HepG2 (cell line): Measurements from ENCODE around the gene PTPN18. TPM values are rescaled to one million over a fixed set of nuclear protein-coding genes. Genes with fewer than 3 reads are reported as not detected.

Source experiments
- ARNT2 ChIP-seq: sonication (generic); formaldehyde crosslinking; IDR thresholded peaks from 2 replicates; pipeline ENCODE4 v1.8.0; 2022; ENCODE audit warnings: mild to moderate bottlenecking, low read depth, missing genetic modification reagents, moderate library complexity
- CBX2 ChIP-seq, 2 experiments: fragments of 200-600 bp in 1 of 2; sonication (generic); formaldehyde crosslinking in 1 of 2; IDR thresholded peaks; 2 replicates each; pipeline versions ENCODE4 v1.7.0 to v1.8.1; 2018 to 2022; ENCODE audit warnings: low read depth in 2 of 2, low read length in 1 of 2, mild to moderate bottlenecking in 1 of 2, missing genetic modification reagents in 1 of 2
- DNMT1 ChIP-seq: sonication (generic); formaldehyde crosslinking; IDR thresholded peaks from 2 replicates; pipeline ENCODE4 v1.5.1; 2020; ENCODE audit warnings: mild to moderate bottlenecking, missing genetic modification reagents
- ELF3 ChIP-seq: IDR thresholded peaks from 2 replicates; pipeline ENCODE4 v1.6.1; 2016; ENCODE audit warnings: missing genetic modification reagents, missing compliant biosample characterization
- FOXP1 ChIP-seq, 2 experiments: fragments of 450-650 bp in 1 of 2; IDR thresholded peaks; 2 replicates each; pipeline ENCODE4 v1.6.1; 2017 to 2018; ENCODE audit warnings: antibody characterized with exemption in 1 of 2
- GFI1 ChIP-seq: sonication (generic); formaldehyde crosslinking; IDR thresholded peaks from 2 replicates; pipeline ENCODE4 v1.5.0; 2020; ENCODE audit warnings: missing genetic modification reagents, mild to moderate bottlenecking, borderline replicate concordance
- IRX3 ChIP-seq: sonication (generic); formaldehyde crosslinking; IDR thresholded peaks from 2 replicates; pipeline ENCODE4 v1.8.1; 2023; ENCODE audit warnings: mild to moderate bottlenecking, low read depth, missing genetic modification reagents, borderline replicate concordance
- MYNN ChIP-seq: sonication (generic); formaldehyde crosslinking; IDR thresholded peaks from 2 replicates; pipeline ENCODE4 v1.4.0; 2020; ENCODE audit warnings: mild to moderate bottlenecking, low read depth, missing genetic modification reagents
- REXO4 ChIP-seq: sonication (generic); formaldehyde crosslinking; IDR thresholded peaks from 2 replicates; pipeline ENCODE4 v1.8.0; 2022; ENCODE audit warnings: missing genetic modification reagents, mild to moderate bottlenecking, borderline replicate concordance
- SAP130 ChIP-seq: IDR thresholded peaks from 2 replicates; pipeline ENCODE4 v1.6.1; 2016; ENCODE audit warnings: low read depth
- TCF12 ChIP-seq, 2 experiments: fragments of 450-650 bp in 1 of 2; sonication (generic) in 1 of 2; formaldehyde crosslinking in 1 of 2; IDR thresholded peaks; 2 replicates each; pipeline versions ENCODE4 v1.6.1 to v1.8.0; 2017 to 2022; ENCODE audit warnings: antibody characterized with exemption in 1 of 2, mild to moderate bottlenecking in 1 of 2, missing genetic modification reagents in 1 of 2, moderate library complexity in 1 of 2
- ZBTB7A ChIP-seq: sonication (generic); formaldehyde crosslinking; IDR thresholded peaks from 2 replicates; pipeline ENCODE4 v1.8.0; 2022; ENCODE audit warnings: mild to moderate bottlenecking, missing genetic modification reagents
- ZFP36 ChIP-seq: fragments of 150-350 bp; IDR thresholded peaks from 2 replicates; pipeline ENCODE4 v1.6.1; 2018; ENCODE audit warnings: borderline replicate concordance, low read length, low read depth; ENCODE audit not compliant: partially characterized antibody
- polyA plus RNA-seq, 8 experiments: library from polyadenylated mRNA; depleted of rRNA in 3 of 8; stranded (reverse) in 7 of 8; unstranded in 1 of 8; fragments of >200 nt; fragmentation: Illumina TruSeq in 4 of 8; extraction: Trizol in 4 of 8; gene quantifications; 2 replicates each; pipeline versions ENCODE4 v1.2.1 to v1.2.3, GENCODE V29; 2011 to 2016; ENCODE audit warnings: low read depth in 4 of 8, missing spikeins in 1 of 8, mixed read lengths in 1 of 8; ENCODE audit not compliant: insufficient read depth in 1 of 8
- total RNA-seq, 5 experiments: library from RNA; depleted of rRNA; stranded (reverse); fragments of >200 nt; fragmentation: Illumina TruSeq; extraction: Trizol; gene quantifications; 2 replicates each; pipeline ENCODE4 v1.2.3, GENCODE V29; 2016; ENCODE audit warnings: low read depth in 1 of 5
- TF ChIP-seq, protein P1 (sequence below): sonication (generic); formaldehyde crosslinking; IDR thresholded peaks from 2 replicates; pipeline ENCODE4 v1.5.0; 2020; ENCODE audit warnings: missing genetic modification reagents
- TF ChIP-seq, protein P2 (sequence below): sonication (generic); formaldehyde crosslinking; conservative IDR thresholded peaks from 2 replicates; pipeline ENCODE4 v1.4.0; 2020; ENCODE audit warnings: missing genetic modification reagents
- TF ChIP-seq, protein P3 (sequence below): sonication (generic); formaldehyde crosslinking; IDR thresholded peaks from 2 replicates; pipeline ENCODE4 v1.9.0; 2022; ENCODE audit warnings: low read depth, missing genetic modification reagents
- TF ChIP-seq, protein P4 (sequence below): sonication (generic); formaldehyde crosslinking; IDR thresholded peaks from 2 replicates; pipeline ENCODE4 v1.5.0; 2020; ENCODE audit warnings: missing genetic modification reagents
- TF ChIP-seq, protein P5 (sequence below), 2 experiments: sonication (generic) in 1 of 2; formaldehyde crosslinking in 1 of 2; IDR thresholded peaks; 2 replicates each; pipeline versions ENCODE4 v1.5.1 to v1.6.1; 2011 to 2020; ENCODE audit warnings: borderline replicate concordance in 1 of 2, low read depth in 1 of 2, low read length in 1 of 2, mild to moderate bottlenecking in 1 of 2, missing genetic modification reagents in 1 of 2, moderate library complexity in 1 of 2

The PTPN18 gene
- total and polyA plus RNA-seq, 2 of the 13 experiments (the other 11 are each of a cell fraction or from before 2014, with no cell fraction given): 14.8 to 39.6 TPM

DNA sequence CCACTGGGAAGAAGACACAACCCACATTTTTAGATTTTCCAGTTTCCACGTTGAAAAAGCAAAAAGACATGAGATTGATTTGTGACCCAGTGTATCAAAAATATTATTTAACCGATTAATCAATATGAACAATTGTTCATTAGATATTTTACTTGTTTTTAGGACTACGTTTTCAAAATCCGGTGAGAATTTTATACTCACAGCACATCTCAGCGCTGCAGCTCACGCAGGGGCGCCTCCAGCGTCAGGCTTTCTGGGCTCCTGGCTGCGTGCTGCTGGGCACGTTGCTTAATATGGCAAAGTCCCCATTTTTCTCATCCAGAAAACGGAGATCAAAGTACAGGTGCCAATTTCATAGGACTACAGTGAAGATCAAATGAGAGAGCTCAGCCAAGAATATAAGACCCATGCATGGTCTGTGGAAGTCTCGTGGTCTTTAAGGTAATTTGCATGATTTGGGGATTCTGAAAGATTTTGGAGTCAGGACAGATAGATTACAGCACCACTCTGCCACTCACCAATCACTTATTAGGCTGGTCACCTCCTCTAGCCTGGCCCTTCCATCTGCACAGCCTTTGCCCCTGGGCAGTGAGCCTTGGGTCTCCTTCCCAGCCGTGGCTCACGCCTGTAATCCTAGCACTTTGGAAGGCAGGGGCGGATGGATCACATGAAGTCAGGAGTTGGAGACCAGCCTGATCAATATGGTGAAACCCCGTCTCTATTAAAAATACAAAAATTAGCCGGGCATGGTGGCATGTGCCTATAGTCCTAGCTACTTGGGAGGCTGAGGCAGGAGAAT lies 36.2 kb downstream of the PTPN18 start (continued):
- TF ChIP-seq, protein P1, sequence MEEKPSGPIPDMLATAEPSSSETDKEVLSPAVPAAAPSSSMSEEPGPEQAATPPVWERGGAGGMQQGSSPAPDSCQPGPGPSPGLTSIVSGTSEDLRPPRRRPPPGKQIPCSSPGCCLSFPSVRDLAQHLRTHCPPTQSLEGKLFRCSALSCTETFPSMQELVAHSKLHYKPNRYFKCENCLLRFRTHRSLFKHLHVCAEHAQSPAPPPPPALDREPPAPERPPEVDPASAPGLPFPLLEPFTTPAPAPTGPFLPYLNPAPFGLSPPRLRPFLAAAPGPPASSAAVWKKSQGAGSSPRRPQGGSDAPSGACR: no peak
- TF ChIP-seq GFI1 (peak; percentile 30; the same call in 1 of the 2 replicates), ZFP36 (no peak), TCF12 (IDR thresholded peaks at IDR 0.05) (no peak), TCF12 (CRISPR knock-in tag; IDR thresholded peaks at IDR 0.05) (no peak), CBX2 (IDR thresholded peaks at IDR 0.05; ENCODE audit: low read depth, low read length) (no peak), CBX2 (CRISPR knock-in tag; IDR thresholded peaks at IDR 0.05; ENCODE audit: low read depth) (0 out of 2 replicates have a peak, but pooled peaks have one; percentile 12), DNMT1 (CRISPR knock-in tag) (no peak), ELF3 (CRISPR knock-in tag) (0 out of 2 replicates have a peak, but pooled peaks have one; percentile 4), FOXP1 (IDR thresholded peaks at IDR 0.05) (no peak), FOXP1 (CRISPR knock-in tag; IDR thresholded peaks at IDR 0.05) (0 out of 2 replicates have a peak, but pooled peaks have one; percentile 1), REXO4 (CRISPR knock-in tag) (no peak), ARNT2 (CRISPR knock-in tag) (0 out of 2 replicates have a peak, but pooled peaks have one; percentile 44), MYNN (no peak), IRX3 (no peak), ZBTB7A (CRISPR knock-in tag) (no peak), SAP130 (CRISPR knock-in tag) (0 out of 2 replicates have a peak, but pooled peaks have one; percentile 0)
- TF ChIP-seq, protein P2, sequence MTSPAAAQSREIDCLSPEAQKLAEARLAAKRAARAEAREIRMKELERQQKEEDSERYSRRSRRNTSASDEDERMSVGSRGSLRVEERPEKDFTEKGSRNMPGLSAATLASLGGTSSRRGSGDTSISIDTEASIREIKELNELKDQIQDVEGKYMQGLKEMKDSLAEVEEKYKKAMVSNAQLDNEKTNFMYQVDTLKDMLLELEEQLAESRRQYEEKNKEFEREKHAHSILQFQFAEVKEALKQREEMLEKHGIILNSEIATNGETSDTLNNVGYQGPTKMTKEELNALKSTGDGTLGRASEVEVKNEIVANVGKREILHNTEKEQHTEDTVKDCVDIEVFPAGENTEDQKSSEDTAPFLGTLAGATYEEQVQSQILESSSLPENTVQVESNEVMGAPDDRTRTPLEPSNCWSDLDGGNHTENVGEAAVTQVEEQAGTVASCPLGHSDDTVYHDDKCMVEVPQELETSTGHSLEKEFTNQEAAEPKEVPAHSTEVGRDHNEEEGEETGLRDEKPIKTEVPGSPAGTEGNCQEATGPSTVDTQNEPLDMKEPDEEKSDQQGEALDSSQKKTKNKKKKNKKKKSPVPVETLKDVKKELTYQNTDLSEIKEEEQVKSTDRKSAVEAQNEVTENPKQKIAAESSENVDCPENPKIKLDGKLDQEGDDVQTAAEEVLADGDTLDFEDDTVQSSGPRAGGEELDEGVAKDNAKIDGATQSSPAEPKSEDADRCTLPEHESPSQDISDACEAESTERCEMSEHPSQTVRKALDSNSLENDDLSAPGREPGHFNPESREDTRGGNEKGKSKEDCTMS (CRISPR knock-in tag): no peak
- TF ChIP-seq, protein P3, sequence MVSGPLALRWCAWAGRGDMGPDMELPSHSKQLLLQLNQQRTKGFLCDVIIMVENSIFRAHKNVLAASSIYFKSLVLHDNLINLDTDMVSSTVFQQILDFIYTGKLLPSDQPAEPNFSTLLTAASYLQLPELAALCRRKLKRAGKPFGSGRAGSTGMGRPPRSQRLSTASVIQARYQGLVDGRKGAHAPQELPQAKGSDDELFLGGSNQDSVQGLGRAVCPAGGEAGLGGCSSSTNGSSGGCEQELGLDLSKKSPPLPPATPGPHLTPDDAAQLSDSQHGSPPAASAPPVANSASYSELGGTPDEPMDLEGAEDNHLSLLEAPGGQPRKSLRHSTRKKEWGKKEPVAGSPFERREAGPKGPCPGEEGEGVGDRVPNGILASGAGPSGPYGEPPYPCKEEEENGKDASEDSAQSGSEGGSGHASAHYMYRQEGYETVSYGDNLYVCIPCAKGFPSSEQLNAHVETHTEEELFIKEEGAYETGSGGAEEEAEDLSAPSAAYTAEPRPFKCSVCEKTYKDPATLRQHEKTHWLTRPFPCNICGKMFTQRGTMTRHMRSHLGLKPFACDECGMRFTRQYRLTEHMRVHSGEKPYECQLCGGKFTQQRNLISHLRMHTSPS (CRISPR knock-in tag): peak; percentile 53; the same call in 1 of the 2 replicates
- TF ChIP-seq, protein P4, sequence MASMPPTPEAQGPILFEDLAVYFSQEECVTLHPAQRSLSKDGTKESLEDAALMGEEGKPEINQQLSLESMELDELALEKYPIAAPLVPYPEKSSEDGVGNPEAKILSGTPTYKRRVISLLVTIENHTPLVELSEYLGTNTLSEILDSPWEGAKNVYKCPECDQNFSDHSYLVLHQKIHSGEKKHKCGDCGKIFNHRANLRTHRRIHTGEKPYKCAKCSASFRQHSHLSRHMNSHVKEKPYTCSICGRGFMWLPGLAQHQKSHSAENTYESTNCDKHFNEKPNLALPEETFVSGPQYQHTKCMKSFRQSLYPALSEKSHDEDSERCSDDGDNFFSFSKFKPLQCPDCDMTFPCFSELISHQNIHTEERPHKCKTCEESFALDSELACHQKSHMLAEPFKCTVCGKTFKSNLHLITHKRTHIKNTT (CRISPR knock-in tag): no peak
- TF ChIP-seq, protein P5, sequence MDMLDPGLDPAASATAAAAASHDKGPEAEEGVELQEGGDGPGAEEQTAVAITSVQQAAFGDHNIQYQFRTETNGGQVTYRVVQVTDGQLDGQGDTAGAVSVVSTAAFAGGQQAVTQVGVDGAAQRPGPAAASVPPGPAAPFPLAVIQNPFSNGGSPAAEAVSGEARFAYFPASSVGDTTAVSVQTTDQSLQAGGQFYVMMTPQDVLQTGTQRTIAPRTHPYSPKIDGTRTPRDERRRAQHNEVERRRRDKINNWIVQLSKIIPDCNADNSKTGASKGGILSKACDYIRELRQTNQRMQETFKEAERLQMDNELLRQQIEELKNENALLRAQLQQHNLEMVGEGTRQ (IDR thresholded peaks at IDR 0.05; ENCODE audit: low read depth, low read length): no peak
- TF ChIP-seq, protein P5 (CRISPR knock-in tag; IDR thresholded peaks at IDR 0.05; ENCODE audit: borderline replicate concordance): peak; percentile 37; the same call in 1 of the 2 replicates
